Measurements from ENCODE around the gene SLC29A3.
"Not testable (repeated sequence)": the region's sequence is repeated elsewhere in the genome, so short reads cannot be mapped to it uniquely, and the experiment has no call there.

SLC29A3 gene

DNA sequence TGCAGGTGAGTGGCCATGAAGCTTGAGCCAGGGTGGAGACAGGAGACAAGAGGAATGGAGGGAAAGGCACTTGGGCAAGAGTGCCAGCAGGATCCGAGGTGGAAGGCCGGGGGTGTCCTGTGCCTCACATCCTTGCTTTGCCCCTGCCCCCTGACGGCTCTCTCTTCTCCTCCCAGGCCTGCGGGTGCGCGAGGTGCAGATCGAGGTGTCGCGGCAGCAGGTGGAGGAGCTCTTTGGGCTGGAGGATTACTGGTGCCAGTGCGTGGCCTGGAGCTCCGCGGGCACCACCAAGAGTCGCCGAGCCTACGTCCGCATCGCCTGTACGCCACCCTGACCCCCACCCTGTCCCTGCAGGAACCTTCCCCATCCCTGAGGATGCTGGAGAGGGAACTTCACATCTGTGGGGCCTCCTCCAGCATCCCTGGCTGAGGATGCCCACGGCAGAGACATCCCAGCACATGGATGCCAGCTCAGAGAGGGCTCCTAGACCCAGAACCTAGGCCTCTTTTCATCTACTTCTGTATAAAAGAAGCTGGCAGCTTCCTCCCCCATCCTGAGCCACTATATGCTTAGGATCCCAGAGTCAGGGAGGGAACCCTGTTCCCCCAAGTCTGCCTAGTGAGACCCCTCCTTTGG is 34.4 kb upstream of the SLC29A3 start:
- no peak for DNase-seq

DNA sequence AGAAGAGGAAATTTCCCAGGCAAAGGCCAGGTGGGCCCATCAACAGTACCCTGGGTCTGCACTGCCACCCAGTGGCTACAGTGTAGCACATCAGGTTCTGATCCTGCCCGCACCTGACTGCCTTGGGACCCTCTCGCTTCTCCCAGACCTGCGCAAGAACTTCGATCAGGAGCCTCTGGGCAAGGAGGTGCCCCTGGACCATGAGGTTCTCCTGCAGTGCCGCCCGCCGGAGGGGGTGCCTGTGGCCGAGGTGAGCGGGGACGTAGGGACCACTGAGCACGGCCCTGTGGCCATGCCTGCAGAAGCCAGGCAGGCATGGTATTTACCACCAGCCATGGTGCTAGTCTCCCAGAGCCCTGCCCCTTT is 33.9 kb upstream of the SLC29A3 start:
- no peak for DNase-seq

DNA sequence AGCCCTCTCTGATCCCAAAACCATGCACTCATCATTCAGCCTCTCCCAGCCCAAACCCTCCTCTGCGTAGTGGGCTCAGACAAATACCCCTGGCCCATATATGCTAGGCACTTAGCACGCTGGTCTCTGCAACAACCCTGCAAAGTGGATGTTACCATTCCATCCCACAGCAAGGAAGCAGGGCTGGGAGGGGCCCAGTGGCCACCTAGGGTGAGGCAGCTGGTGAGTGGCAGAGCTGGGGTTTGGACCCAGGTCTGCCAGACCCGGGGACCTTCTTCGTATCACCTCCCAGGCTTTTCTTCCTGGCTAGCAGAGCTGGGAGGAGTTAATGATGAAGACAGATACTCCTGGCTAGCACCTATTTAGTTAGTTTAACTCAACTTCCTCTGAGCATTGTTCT is 33.1 kb upstream of the SLC29A3 start:
- no peak for DNase-seq

DNA sequence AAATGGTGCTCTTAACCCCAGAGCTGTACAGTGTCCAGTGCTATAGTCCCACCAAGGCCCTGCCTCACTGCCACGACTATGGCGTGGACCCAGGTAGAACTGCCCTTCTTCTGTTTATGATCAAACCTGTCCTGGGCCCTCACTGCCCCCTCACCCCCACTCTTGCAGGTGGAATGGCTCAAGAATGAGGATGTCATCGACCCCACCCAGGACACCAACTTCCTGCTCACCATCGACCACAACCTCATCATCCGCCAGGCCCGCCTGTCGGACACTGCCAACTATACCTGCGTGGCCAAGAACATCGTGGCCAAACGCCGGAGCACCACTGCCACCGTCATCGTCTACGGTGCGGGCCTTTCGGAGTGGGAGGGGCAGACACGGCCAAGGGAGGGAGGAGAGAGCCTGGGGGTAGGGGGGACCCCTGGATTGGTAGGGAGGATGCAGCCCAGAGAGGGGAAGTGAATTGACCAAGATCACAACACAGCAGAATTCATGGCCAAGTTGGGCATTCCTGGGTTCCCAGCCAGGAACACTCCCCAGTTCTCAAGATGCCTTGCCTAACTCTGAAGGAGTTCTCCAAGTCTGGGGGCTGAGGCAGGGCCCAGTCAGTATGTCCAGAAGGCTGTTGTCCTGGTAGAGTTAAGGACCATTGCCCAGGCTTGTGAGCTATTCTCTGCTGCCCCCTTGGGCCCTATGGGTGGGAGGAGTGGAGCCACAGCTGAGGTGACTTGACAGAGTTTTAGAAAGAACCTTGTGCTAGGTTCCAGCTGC is 32.4 kb upstream of the SLC29A3 start:
- DNase-seq: no peak

DNA sequence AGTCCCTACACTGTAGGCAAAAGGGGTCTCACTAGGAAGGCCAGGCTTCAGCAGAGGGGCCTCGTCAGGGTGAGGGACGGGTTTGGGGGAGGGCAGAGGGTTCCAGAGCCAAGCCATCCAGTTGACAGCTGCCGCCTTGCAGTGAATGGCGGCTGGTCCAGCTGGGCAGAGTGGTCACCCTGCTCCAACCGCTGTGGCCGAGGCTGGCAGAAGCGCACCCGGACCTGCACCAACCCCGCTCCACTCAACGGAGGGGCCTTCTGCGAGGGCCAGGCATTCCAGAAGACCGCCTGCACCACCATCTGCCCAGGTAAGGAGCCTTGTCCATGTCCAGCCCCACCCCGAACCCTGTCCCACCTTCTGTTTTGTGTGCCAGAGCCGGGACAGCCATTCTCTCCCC is 31.6 kb upstream of the SLC29A3 start:
- no peak for DNase-seq

DNA sequence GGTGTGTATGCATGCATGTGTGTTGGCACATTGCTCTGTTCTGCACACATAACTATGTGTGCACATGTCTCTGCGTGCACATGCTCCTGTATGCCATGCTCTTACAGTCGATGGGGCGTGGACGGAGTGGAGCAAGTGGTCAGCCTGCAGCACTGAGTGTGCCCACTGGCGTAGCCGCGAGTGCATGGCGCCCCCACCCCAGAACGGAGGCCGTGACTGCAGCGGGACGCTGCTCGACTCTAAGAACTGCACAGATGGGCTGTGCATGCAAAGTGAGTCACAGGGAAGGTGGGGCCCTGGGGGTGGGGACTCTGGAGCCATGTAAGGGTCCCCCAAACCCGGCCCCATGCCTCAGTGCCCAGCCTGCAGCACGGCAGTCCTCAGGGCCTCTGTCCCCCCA is 30.6 kb upstream of the SLC29A3 start:
- no peak for DNase-seq

DNA sequence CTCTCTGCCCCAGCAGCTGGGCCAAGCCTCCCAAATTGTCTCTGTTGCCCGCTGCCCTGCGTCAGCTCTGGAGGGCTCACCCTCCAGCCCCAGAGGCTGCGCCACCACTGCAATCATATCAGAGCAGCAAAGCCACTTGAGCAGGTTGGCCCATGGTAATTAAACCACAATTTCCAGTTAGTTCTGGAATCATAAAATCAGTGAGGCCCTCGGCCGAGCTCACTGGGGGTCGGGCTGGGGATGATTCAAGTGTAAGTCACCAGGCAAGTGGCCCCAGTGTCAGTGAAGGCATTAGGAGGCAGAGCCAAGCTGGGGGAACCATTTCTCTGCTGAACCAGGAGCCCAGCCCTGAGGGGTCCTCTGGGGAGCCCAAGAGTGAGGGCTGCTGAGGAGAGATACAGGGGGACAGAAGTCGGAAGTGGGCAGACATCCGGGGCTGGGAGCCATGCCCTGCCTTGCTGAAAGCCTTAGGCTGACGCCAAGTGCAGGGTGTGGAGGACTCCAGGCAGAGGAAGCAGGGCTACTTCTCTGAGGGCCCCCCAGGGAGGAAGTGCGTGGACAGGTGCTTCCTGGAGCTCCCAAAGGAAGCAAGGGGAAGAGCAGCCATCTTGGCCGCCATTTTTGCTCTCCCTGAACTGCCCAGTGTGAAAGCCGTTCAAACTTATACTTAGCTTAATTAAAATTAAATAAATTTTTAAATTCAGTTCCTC is 29.5 kb upstream of the SLC29A3 start:
- DNase-seq: no peak

DNA sequence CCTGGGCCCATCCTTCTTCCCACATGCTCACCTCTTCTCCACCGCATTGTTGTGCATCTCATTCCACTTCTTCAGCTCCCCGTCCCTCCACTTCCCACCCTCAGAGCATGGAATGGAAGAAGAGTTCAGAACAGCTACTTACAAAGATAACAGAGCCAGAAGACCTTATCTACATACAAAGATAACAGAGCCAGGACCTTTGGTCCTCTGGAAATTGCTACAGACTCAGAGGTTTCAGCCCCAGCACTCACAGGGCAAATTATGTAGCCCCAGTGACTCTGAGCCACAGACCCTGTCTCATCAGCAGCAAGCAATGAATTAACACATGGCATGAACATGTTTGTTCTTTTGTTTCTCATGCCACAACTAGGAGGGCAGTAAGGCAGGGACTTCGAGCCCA is 28.7 kb upstream of the SLC29A3 start:
- DNase-seq: no peak

DNA sequence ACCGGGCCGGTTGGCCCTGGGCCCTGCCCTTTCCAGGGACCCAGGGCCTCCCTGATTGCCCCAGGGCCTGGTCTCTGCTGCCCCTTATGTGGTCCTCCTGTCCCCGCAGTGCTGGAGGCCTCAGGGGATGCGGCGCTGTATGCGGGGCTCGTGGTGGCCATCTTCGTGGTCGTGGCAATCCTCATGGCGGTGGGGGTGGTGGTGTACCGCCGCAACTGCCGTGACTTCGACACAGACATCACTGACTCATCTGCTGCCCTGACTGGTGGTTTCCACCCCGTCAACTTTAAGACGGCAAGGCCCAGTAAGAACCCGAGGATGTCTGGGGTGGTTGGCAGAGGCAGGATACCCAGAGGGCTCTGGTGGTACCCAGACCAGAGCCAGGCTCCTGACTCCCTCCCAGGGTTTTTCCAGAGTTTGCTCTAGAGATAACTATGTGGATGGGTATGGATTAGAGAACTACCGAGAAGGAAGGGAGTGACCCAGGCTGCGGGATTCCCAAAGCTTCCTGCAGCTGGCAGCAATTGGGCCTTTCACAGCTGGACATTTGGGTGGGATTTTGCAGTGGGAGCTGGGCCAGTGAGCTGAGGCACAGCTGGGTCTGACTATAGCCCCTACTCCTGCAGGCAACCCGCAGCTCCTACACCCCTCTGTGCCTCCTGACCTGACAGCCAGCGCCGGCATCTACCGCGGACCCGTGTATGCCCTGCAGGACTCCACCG is 28.1 kb upstream of the SLC29A3 start:
- DNase-seq: no peak

DNA sequence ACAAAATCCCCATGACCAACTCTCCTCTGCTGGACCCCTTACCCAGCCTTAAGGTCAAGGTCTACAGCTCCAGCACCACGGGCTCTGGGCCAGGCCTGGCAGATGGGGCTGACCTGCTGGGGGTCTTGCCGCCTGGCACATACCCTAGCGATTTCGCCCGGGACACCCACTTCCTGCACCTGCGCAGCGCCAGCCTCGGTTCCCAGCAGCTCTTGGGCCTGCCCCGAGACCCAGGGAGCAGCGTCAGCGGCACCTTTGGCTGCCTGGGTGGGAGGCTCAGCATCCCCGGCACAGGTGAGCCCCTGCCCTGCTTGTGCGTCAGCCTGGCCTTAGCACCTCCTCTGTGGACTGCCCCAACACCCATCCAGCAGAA is 27.5 kb upstream of the SLC29A3 start:
- no peak for DNase-seq

DNA sequence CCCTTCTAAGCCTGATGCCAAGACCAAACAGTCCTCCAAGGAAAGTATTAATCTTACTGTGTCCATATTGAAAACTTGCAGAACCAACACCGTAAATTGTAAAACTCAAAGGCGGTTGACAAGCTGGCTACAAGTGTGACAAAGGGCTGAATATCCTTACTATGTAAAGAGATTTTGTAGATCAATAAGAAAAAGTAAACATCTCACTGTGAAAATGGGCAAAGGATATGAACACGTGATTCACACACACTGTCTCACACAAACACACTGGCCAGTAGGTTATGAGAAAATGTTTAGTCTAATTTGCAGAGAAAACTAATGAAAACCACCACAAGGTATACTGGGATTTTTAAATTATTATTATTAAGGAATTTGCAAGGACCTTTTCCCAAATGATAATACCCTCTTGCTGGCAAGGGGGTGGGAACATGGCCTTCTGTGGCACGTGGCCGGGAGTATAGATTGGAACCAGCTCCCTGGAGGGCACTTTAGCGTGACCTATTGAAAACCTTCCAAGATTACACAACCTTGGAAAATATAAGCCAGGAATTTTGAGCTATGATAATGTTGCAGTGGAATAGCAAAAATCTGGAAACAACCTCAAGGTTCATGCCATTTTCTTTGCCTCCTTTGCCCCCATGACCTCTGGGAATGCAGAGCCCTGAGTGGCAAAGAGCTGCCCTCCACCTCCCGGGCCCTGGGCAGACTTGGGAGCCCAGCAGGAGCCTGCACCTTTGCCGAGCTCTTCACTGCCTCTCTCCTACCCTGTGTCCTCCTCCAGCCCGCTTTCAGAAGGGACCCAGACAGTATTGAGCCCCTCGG is 26.2 kb upstream of the SLC29A3 start:
- DNase-seq: no peak

DNA sequence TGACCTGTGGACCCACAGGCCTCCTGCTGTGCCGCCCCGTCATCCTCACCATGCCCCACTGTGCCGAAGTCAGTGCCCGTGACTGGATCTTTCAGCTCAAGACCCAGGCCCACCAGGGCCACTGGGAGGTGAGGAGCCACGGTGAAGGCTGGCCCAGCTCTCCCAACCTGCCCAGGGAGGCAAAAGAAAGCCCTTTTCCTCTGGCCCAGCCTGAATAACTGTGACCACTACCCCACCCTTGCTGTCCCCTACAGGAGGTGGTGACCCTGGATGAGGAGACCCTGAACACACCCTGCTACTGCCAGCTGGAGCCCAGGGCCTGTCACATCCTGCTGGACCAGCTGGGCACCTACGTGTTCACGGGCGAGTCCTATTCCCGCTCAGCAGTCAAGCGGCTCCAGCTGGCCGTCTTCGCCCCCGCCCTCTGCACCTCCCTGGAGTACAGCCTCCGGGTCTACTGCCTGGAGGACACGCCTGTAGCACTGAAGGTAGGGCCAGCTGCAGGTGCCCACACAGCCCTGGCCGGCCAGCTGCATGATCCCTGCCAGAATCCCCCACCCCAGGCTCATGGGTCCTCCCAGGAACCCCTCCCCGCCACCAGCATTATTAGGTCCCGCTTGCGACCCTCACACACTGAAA is 25.5 kb upstream of the SLC29A3 start:
- DNase-seq: no peak

DNA sequence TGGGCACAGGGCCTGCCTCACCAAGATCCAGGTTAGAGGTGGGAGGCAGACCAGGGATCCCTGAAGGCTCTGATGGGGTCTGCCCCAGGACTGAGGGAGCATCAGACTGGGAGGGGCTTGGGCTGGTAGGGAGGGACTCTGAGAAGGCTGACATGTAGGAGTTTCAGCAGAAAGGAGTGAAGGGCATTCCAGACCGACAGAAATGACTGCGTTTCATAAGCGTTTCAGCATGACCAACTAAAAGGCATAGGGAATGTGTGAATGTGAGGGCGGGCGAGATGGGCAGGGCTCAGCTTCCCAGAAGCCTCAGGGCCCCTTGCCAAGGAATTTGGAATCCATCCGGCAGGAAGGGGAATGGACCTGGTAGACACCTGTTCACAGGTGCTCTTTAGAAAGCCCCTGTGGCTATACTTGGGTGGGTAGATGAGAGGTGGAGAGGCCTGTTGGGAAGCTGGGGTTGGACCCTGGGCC is 24.9 kb upstream of the SLC29A3 start:
- no peak for DNase-seq

DNA sequence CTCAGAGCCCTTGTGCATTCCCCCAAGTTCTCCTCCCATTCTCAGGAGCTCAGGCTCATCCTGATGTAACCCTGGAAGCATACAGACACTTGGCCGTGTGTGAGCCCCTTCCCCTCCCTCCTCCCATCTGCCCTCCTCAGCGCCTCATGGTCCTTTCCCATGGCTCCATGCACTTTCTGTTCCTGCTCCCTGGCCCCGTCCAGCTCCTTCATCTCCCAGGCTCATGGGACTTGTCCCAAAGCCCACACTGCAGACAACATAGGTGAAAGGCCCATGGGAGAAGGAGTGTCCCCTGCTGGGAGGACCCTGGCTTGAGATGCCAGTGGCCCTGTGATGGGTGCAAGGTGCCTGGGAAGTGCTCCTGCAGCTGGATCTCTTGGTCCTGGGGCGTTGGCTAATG is 24.2 kb upstream of the SLC29A3 start:
- no peak for DNase-seq

DNA sequence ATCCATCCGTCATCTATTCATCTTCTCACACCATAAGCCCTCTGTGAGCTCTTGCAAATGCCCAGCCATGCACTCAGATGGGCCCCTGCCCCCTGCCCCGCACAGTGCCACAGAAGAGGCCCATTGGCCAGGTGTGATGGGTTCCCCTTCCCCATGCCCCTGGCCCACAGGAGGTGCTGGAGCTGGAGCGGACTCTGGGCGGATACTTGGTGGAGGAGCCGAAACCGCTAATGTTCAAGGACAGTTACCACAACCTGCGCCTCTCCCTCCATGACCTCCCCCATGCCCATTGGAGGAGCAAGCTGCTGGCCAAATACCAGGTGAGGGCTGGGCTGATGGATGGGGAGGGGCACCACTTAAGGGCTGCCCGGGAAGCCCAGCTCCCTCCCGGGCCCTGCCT is 23.4 kb upstream of the SLC29A3 start:
- no peak for DNase-seq

DNA sequence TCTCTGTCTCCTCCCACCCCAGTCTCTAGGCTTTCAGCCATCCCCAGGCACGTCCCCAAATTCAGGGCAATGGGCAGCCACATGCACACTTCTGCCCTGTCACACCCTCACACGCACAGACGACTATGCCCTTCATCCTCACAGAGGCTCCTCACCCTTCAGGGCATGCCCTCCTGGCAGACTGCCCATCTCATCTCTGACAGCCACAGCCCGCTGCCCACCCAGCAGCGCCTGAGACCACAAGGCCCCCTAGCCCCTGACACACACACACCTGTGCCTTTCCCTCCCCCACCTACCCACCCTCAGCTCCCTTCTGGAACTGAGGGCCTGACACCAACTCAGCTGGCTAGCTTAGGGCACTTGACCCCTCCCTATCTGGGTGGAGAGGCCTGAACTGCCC is 23.0 kb upstream of the SLC29A3 start:
- no peak for DNase-seq

DNA sequence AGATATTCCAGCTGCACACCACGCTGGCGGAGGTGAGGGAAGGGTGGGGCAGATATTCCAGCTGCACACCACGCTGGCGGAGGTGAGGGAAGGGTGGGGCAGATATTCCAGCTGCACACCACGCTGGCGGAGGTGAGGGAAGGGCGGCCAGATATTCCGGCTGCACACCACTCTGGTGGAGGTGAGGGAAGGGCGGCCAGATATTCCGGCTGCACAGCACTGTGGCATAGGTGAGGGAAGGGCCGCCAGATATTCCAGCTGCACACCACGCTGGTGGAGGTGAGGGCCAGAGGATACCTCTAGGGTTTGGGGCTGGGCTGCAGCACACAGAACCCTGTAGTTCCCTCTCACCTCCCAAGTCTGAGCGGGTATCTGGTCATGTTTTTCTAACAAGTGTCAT is 22.2 kb upstream of the SLC29A3 start:
- not testable (repeated sequence) for DNase-seq

DNA sequence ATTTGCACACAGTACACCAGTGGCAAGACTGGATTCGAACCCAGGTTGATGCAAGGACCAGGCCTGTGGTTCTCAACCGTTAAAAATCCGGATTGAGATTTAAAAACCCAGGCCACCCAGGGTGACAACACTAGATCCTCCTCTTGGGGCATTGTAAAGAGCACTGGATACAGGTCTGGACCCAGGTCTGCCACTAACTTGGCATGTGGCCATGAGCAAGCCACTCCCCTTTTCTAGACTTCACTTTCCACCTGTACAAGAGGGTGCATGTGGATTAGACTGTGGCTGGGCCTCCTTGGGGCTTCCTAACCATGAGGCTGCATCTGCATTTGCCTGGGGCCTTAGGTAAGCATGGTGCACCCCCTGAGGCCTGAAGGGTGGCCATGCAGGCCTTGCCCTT is 21.7 kb upstream of the SLC29A3 start:
- DNase-seq: no peak

DNA sequence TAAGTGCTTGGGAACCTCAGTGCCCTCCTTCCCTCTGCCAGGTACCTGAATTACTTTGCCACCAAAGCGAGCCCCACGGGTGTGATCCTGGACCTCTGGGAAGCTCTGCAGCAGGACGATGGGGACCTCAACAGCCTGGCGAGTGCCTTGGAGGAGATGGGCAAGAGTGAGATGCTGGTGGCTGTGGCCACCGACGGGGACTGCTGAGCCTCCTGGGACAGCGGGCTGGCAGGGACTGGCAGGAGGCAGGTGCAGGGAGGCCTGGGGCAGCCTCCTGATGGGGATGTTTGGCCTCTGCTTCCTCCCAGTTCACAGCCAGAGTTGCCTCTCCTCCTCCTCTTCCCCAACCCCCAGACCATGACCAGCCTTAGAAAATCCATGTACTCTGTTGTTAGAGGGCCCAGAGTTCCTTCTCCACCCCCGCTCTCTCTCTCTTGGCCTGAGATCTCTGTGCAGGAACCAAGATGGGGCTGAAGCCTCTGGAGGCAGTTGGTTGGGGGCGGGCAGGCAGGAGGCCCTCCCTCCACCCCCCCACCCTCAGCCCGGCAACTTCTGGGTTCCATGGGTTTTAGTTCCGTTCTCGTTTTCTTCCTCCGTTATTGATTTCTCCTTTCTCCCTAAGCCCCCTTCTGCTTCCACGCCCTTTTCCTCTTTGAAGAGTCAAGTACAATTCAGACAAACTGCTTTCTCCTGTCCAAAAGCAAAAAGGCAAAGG is 19.8 kb upstream of the SLC29A3 start:
- no peak for DNase-seq

DNA sequence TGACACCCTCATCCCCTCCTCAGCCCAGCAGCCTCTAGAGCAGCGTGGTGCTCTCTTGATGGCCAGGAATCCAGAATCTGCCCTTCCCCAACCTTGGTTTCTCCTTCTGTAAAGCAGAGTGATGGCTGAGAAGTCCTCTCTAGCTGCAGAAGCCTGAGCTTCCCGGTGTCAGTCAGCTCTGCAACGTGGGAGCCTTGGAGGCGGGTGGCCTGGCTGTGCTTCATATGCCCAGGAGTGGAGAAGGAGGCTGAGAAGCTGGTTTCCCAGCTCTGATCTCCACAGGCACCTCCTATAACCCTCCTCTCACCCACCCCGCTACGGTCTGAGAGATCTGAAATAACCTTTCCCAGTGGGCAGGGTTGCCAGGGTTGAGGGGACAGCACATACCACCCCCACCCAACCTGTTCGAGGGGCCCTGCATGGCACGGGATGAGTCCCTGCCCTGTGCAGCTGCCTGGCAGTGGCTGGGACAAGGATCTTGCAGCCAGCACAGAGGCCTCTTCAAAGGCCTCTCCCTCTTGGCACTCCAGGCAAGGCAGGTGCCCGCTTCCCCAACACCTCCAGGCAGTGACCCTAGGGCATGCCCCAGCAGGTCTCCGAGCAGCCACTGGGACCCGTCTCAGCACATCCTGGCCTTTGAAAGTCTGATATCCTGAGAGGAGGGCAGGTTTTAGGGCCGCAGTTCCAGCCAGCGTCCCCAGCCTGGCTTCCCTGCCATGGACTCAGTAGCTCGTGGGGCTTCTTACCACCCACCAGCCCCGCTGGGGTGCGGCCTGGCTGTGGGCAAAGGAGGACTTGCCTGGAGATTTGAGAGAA is 18.3 kb upstream of the SLC29A3 start:
- no peak for DNase-seq

Data from NCI-H187 treated with DMSO at 0.1 percent for 48 hours (cell line).